SH-SY5Y (cell line): ENCODE measurements around the gene BMPR1B.

ENCODE experiments used
- GATA2 ChIP-seq: IDR thresholded peaks from 2 replicates; pipeline ENCODE4 v1.6.1; 2011; ENCODE audit warnings: mild to moderate bottlenecking, low read depth, low read length
- GATA3 ChIP-seq: IDR thresholded peaks from 2 replicates; pipeline ENCODE4 v1.6.1; 2011; ENCODE audit warnings: low read depth, mild to moderate bottlenecking, low read length, moderate library complexity

- no peak for TF ChIP-seq GATA2
- TF ChIP-seq GATA3 = no peak
Observed at GRCh38 chr4:95048296-95048695, 290.5 kb downstream of the BMPR1B start.
